HCT116 (cell line): Measurements from ENCODE around the gene RND3. TPM values are rescaled to one million over a fixed set of nuclear protein-coding genes. Genes with fewer than 3 reads are reported as not detected.

ENCODE experiments used
- ATAC-seq: fragments of 200-7000 bp; cut with Tn5 transposase; 2 replicates; pipeline ENCODE4 v1.9.1; 2020; ENCODE audit warnings: mild to moderate bottlenecking, moderate library complexity
- BruUV-seq: library from RNA; stranded (reverse); fragments of 400-500 nt; replicated peaks from 2 replicates; lab custom pipeline; 2021; lab: Mats Ljungman, UMichigan
- CTCF ChIA-PET: fragments of 300-600 bp; sonication (Branson Sonifier 250); formaldehyde crosslinking; loops from one replicate; lab custom pipeline; 2021; ENCODE audit warnings: antibody characterized with exemption; lab: Charles Lee
- POLR2A ChIA-PET: fragments of 300-600, 350-600 bp; sonication (Branson Sonifier 250); formaldehyde crosslinking; loops from one replicate; lab custom pipeline; 2021; ENCODE audit warnings: antibody characterized with exemption; lab: Charles Lee
- RAD21 ChIA-PET, 2 experiments: fragments of 300-600 bp; sonication (Branson Sonifier 250); formaldehyde crosslinking; loops; one replicate each; lab custom pipeline; 2023; ENCODE audit warnings: low total read pairs in 2 of 2; ENCODE audit not compliant: uncharacterized antibody in 2 of 2, unreplicated experiment in 2 of 2, low non-redundant PET in 1 of 2; lab: Charles Lee
- DNase-seq: peaks from one replicate; pipeline ENCODE4 v3.0.0-alpha.2; 2010; ENCODE audit warnings: low read depth, low spot score
- H2AFZ ChIP-seq: fragments of 200-600 bp; shearing (Covaris generic), sonication (generic); 2 replicates; pipeline ENCODE4 v1.6.1; 2017; ENCODE audit warnings: low read depth, mixed run types, mixed read lengths, antibody characterized with exemption, low read length; ENCODE audit not compliant: poor library complexity, severe bottlenecking
- H3K27ac ChIP-seq: 2 replicates; pipeline ENCODE4 v1.5.1; 2012; ENCODE audit warnings: low read depth, low read length
- H3K27me3 ChIP-seq: fragments of 200-600 bp; sonication (generic); 2 replicates; pipeline ENCODE4 v1.6.1; 2016; ENCODE audit warnings: mixed run types, low read length, mixed read lengths; ENCODE audit not compliant: insufficient read depth
- H3K36me3 ChIP-seq, 2 experiments: fragments of 200-500 bp in 1 of 2; fragments of 200-600 bp in 1 of 2; sonication (Bioruptor generic) in 1 of 2; sonication (generic) in 1 of 2; 2 replicates each; pipeline versions ENCODE4 v1.5.1 to v1.6.1; 2014 to 2016; ENCODE audit warnings: low read length in 2 of 2, inconsistent platforms in 1 of 2, mixed read lengths in 1 of 2, mixed run types in 1 of 2; ENCODE audit not compliant: insufficient read depth in 2 of 2, control insufficient read depth in 1 of 2
- H3K4me1 ChIP-seq, 2 experiments: fragments of 200-600 bp in 1 of 2; sonication (generic) in 1 of 2; 2 replicates each; pipeline versions ENCODE4 v1.5.1 to v1.6.1; 2012 to 2017; ENCODE audit warnings: low read length in 2 of 2, inconsistent platforms in 1 of 2, mild to moderate bottlenecking in 1 of 2, mixed read lengths in 1 of 2, mixed run types in 1 of 2, moderate library complexity in 1 of 2; ENCODE audit not compliant: insufficient read depth in 2 of 2, control insufficient read depth in 1 of 2
- H3K4me2 ChIP-seq: fragments of 200-600 bp; sonication (generic); 2 replicates; pipeline ENCODE4 v1.6.1; 2017; ENCODE audit warnings: mixed run types, low read length, mixed read lengths
- H3K4me3 ChIP-seq, 2 experiments: fragments of 200-600 bp in 1 of 2; sonication (generic) in 1 of 2; replicated peaks in 1 of 2; 2 replicates each; pipeline ENCODE4 v1.5.1; 2011 to 2016; ENCODE audit warnings: low read length in 2 of 2, control low read depth in 1 of 2, low read depth in 1 of 2, mild to moderate bottlenecking in 1 of 2, mixed read lengths in 1 of 2, mixed run types in 1 of 2
- H3K79me2 ChIP-seq: fragments of 200-600 bp; sonication (generic); 2 replicates; pipeline ENCODE4 v1.6.1; 2017; ENCODE audit warnings: mild to moderate bottlenecking, mixed run types, low read length, moderate library complexity, mixed read lengths; ENCODE audit not compliant: insufficient read depth
- H3K9ac ChIP-seq: fragments of 200-600 bp; sonication (generic); 2 replicates; pipeline ENCODE4 v1.6.1; 2016; ENCODE audit warnings: low read length, mixed read lengths
- H3K9me2 ChIP-seq: fragments of 200-600 bp; sonication (generic), shearing (Covaris generic); 2 replicates; pipeline ENCODE4 v1.6.1; 2017; ENCODE audit warnings: mixed run types, mild to moderate bottlenecking, moderate library complexity; ENCODE audit not compliant: insufficient read depth
- H3K9me3 ChIP-seq, 2 experiments: fragments of 200-500 bp in 1 of 2; fragments of 200-600 bp in 1 of 2; sonication (Bioruptor generic) in 1 of 2; sonication (generic) in 1 of 2; 2 replicates each; pipeline ENCODE4 v1.6.1; 2014 to 2017; ENCODE audit warnings: low read length in 2 of 2, mixed read lengths in 2 of 2, inconsistent platforms in 1 of 2, low read depth in 1 of 2, mild to moderate bottlenecking in 1 of 2, mixed run types in 1 of 2, moderate library complexity in 1 of 2; ENCODE audit not compliant: control insufficient read depth in 1 of 2, insufficient read depth in 1 of 2
- H4K20me1 ChIP-seq: fragments of 200-600 bp; sonication (generic), shearing (Covaris generic); 2 replicates; pipeline ENCODE4 v1.6.1; 2017; ENCODE audit warnings: mixed run types, mild to moderate bottlenecking, moderate library complexity; ENCODE audit not compliant: insufficient read depth
- CBX3 ChIP-seq: IDR thresholded peaks from 2 replicates; pipeline ENCODE4 v1.6.1; 2012; ENCODE audit warnings: low read depth
- EGR1 ChIP-seq: IDR thresholded peaks from 2 replicates; pipeline ENCODE4 v1.6.1; 2012; ENCODE audit warnings: low read depth
- ELF1 ChIP-seq: IDR thresholded peaks from 2 replicates; pipeline ENCODE4 v1.6.1; 2012; ENCODE audit warnings: low read depth, borderline replicate concordance
- EZH2phosphoT487 ChIP-seq: fragments of 200-600 bp; IDR thresholded peaks from 2 replicates; pipeline ENCODE4 v1.6.1; 2018; ENCODE audit warnings: antibody characterized with exemption, borderline replicate concordance
- FOSL1 ChIP-seq: IDR thresholded peaks from 2 replicates; pipeline ENCODE4 v1.6.1; 2012; ENCODE audit warnings: low read depth
- JUND ChIP-seq: IDR thresholded peaks from 2 replicates; pipeline ENCODE4 v1.6.1; 2012
- POLR2A ChIP-seq: IDR thresholded peaks from 2 replicates; pipeline ENCODE4 v1.7.0; 2011; ENCODE audit warnings: borderline replicate concordance; ENCODE audit not compliant: insufficient read depth, insufficient read length; ENCODE audit errors: extremely low read depth
- POLR2AphosphoS5 ChIP-seq: IDR thresholded peaks from 2 replicates; pipeline ENCODE4 v1.6.1; 2011; ENCODE audit warnings: mild to moderate bottlenecking, low read depth, low read length, moderate library complexity
- SIN3A ChIP-seq: IDR thresholded peaks from 2 replicates; pipeline ENCODE4 v1.6.1; 2012; ENCODE audit warnings: low read depth
- SP1 ChIP-seq: IDR thresholded peaks from 2 replicates; pipeline ENCODE4 v1.6.1; 2012; ENCODE audit warnings: low read depth
- SRF ChIP-seq: IDR thresholded peaks from 2 replicates; pipeline ENCODE4 v1.6.1; 2012; ENCODE audit warnings: low read depth
- TCF7L2 ChIP-seq: IDR thresholded peaks from 2 replicates; pipeline ENCODE4 v1.7.0; 2011; ENCODE audit warnings: borderline replicate concordance, inconsistent platforms; ENCODE audit not compliant: insufficient read depth, insufficient read length; ENCODE audit errors: extremely low read depth
- ZFX ChIP-seq: fragments of 450-650 bp; IDR thresholded peaks from 2 replicates; pipeline ENCODE4 v1.6.1; 2017
- intact Hi-C: fragments of 100-400 bp; cut with micrococcal nuclease; formaldehyde crosslinking; loops from 2 replicates; pipeline ENCODE4 v1.10.0; 2022
- total RNA-seq: library from RNA; stranded (reverse); gene quantifications from one replicate; pipeline ENCODE4 v1.2.1, GENCODE V29; 2021; ENCODE audit not compliant: unreplicated experiment
- TF ChIP-seq, protein P1 (sequence below): IDR thresholded peaks from 2 replicates; pipeline ENCODE4 v1.6.1; 2012
- TF ChIP-seq, protein P2 (sequence below): IDR thresholded peaks from 2 replicates; pipeline ENCODE4 v1.6.1; 2012
- TF ChIP-seq, protein P3 (sequence below), 3 experiments: fragments of 200-600 bp in 1 of 3; sonication (generic) in 1 of 3; IDR thresholded peaks in 2 of 3; conservative IDR thresholded peaks in 1 of 3; 2 replicates each; pipeline ENCODE4 v1.5.1; 2012 to 2017; ENCODE audit warnings: low read depth in 2 of 3, low read length in 2 of 3, antibody characterized with exemption in 1 of 3, borderline replicate concordance in 1 of 3, control low read depth in 1 of 3, mild to moderate bottlenecking in 1 of 3, mixed read lengths in 1 of 3, mixed run types in 1 of 3, moderate library complexity in 1 of 3; ENCODE audit not compliant: insufficient read depth in 1 of 3
- TF ChIP-seq, protein P4 (sequence below): IDR thresholded peaks from 2 replicates; pipeline ENCODE4 v1.6.1; 2011; ENCODE audit warnings: mild to moderate bottlenecking, low read length, moderate library complexity; ENCODE audit not compliant: insufficient replicate concordance; ENCODE audit errors: extremely low read depth

Gene RND3
- total RNA-seq, 1 experiment from 2014 or later: 15.0 TPM

DNA sequence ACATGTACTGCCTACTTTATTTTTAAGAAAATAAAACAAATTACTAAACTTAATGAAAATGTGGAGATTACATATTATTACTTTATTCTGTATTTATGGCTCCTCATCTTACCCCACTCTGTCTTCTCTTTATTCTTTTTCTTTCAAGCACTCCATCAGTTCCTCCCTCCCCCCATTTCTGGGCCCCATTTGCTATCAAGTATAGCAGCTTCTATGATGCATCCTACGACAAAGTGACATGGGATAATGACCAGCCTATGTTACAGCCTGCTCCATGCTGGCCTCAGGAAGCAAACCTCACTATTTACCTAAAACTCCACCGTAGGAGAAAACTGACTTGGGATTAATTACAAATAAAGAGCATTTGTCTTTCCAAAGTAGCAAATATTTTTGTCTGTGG lies 58.8 kb downstream of the RND3 start:
- POLR2A ChIA-PET: no interaction called here
- no peaks in the 10 kb centered on the region for H3K4me1 ChIP-seq
- CTCF ChIA-PET: no interaction called here
- no peak overlapping the region for H2AFZ ChIP-seq
- no peak overlapping the region for H3K4me2 ChIP-seq
- H3K9ac ChIP-seq: no peak overlapping the region
- H3K79me2 ChIP-seq: no peaks in the 10 kb centered on the region
- H3K27ac ChIP-seq: no peak overlapping the region
- no TSS peak for BruUV-seq
- RAD21 ChIA-PET: no interaction called here
- no peak overlapping the region for H3K4me3 ChIP-seq
- H3K9me3 ChIP-seq: no peaks in the 10 kb centered on the region
- no peaks in the 10 kb centered on the region for H3K27me3 ChIP-seq
- intact Hi-C loops: no loop called here
- no peaks in the 10 kb centered on the region for H4K20me1 ChIP-seq
- DNase-seq: no peak
- no peaks in the 10 kb centered on the region; the same call in 1 of the 2 replicates for H3K9me2 ChIP-seq
- TF ChIP-seq TCF7L2 (no peak), SRF (no peak), SP1 (no peak), ZFX (no peak), SIN3A (no peak)
- TF ChIP-seq, protein P1, sequence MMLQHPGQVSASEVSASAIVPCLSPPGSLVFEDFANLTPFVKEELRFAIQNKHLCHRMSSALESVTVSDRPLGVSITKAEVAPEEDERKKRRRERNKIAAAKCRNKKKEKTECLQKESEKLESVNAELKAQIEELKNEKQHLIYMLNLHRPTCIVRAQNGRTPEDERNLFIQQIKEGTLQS: no peak
- TF ChIP-seq, protein P2, sequence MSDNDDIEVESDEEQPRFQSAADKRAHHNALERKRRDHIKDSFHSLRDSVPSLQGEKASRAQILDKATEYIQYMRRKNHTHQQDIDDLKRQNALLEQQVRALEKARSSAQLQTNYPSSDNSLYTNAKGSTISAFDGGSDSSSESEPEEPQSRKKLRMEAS: no peak
- no peak for ATAC-seq
- H3K36me3 ChIP-seq: no peaks in the 10 kb centered on the region

DNA sequence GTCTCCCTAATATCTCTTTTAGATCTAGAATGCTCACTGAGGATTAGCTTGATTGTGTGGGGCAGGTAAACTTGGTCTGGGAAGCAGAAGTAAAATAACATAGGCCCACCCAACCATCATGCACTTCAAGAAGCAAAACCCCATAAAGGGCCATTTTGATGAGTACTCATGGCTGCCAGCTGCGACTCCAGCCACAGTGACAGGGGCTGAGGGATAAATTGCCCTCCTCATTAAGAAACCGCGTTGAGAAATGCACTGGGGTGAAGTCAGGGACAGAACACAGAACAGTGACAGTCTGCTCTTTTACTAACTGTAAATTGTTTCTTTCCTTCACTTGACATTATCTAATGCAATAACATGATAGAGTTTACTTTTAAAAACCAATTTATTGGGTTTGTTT lies 60.2 kb downstream of the RND3 start:
- Histone ChIP-seq H2AFZ (no peak overlapping the region), H3K9me3 (no peaks in the 10 kb centered on the region), H3K9me2 (no peaks in the 10 kb centered on the region; the same call in 1 of the 2 replicates), H3K27me3 (no peaks in the 10 kb centered on the region), H4K20me1 (no peaks in the 10 kb centered on the region), H3K4me1 (no peaks in the 10 kb centered on the region), H3K4me2 (no peak overlapping the region), H3K79me2 (no peaks in the 10 kb centered on the region), H3K27ac (no peak overlapping the region), H3K36me3 (no peaks in the 10 kb centered on the region), H3K9ac (no peak overlapping the region), H3K4me3 (no peak overlapping the region)
- ChIA-PET CTCF (no interaction called here), RAD21 (no interaction called here), POLR2A (no interaction called here)
- DNase-seq (no peak), ATAC-seq (no peak)
- intact Hi-C loops: no loop called here
- BruUV-seq: no TSS peak
- TF ChIP-seq SIN3A: no peak
- TF ChIP-seq, protein P3, sequence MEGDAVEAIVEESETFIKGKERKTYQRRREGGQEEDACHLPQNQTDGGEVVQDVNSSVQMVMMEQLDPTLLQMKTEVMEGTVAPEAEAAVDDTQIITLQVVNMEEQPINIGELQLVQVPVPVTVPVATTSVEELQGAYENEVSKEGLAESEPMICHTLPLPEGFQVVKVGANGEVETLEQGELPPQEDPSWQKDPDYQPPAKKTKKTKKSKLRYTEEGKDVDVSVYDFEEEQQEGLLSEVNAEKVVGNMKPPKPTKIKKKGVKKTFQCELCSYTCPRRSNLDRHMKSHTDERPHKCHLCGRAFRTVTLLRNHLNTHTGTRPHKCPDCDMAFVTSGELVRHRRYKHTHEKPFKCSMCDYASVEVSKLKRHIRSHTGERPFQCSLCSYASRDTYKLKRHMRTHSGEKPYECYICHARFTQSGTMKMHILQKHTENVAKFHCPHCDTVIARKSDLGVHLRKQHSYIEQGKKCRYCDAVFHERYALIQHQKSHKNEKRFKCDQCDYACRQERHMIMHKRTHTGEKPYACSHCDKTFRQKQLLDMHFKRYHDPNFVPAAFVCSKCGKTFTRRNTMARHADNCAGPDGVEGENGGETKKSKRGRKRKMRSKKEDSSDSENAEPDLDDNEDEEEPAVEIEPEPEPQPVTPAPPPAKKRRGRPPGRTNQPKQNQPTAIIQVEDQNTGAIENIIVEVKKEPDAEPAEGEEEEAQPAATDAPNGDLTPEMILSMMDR (IDR thresholded peaks at IDR 0.05 in 2 of 3, conservative IDR thresholded peaks at IDR 0.05 in 1 of 3; ENCODE audit: borderline replicate concordance in 1 of 3, insufficient read depth in 1 of 3, low read depth in 2 of 3, low read length in 2 of 3): no peak
- no peak for TF ChIP-seq SP1
- TF ChIP-seq CBX3: no peak
- no peak for TF ChIP-seq EZH2phosphoT487
- TF ChIP-seq FOSL1: no peak
- TF ChIP-seq ELF1: no peak
- TF ChIP-seq, protein P2: no peak
- TF ChIP-seq POLR2AphosphoS5: no peak
- TF ChIP-seq EGR1: no peak
- no peak for TF ChIP-seq JUND
- TF ChIP-seq, protein P4, sequence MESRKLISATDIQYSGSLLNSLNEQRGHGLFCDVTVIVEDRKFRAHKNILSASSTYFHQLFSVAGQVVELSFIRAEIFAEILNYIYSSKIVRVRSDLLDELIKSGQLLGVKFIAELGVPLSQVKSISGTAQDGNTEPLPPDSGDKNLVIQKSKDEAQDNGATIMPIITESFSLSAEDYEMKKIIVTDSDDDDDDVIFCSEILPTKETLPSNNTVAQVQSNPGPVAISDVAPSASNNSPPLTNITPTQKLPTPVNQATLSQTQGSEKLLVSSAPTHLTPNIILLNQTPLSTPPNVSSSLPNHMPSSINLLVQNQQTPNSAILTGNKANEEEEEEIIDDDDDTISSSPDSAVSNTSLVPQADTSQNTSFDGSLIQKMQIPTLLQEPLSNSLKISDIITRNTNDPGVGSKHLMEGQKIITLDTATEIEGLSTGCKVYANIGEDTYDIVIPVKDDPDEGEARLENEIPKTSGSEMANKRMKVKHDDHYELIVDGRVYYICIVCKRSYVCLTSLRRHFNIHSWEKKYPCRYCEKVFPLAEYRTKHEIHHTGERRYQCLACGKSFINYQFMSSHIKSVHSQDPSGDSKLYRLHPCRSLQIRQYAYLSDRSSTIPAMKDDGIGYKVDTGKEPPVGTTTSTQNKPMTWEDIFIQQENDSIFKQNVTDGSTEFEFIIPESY: no peak
- no peak for TF ChIP-seq ZFX
- TF ChIP-seq TCF7L2: no peak
- TF ChIP-seq POLR2A: no peak
